CD4-positive, alpha-beta T cell treated with Interleukin-2 at 100 ng/mL for 4 hours (primary cell): ENCODE results near the gene RAPGEF2.

ENCODE experiments used
- DNase-seq: peaks from one replicate; pipeline ENCODE4 v3.0.0-alpha.2; 2020; ENCODE audit warnings: low spot score

Gene RAPGEF2

DNA sequence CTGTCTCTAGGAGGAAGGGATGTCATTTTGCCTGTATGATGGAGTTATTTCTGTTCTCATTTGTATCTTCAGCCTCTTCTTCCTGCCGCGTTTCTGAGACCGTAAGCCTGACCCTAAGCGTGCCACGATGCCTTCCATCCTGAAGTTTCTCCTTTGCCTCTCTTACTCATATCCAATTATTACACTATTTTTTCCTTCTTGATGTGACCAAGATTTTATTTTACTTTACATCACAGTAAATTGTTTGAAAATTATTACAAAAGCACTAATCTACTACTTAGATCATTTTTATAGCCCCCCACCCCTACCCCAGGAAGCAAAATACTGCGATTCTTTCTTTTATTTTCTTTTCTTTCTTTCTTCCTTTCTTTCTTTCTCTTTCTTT, 95.0 kb downstream of the RAPGEF2 start:
- DNase-seq = no peak

DNA sequence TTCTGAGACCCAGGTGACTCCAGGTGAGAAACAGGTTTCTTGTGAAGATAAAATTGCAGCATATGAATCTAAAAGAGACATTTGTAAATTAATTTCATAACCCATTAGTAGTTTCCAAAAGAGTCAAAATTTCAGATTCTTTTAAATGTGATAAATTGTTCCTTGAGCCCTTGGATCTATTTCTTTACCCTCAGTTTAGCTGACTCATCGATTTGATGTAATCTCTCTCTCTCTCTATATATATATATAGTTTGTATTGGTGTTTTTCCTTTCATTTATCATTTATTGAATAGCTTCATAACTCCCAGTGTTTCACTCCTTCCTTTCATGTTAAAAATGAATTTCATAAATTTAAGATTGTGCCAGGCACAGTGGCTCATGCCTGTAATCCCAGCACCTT, 96.9 kb downstream of the RAPGEF2 start:
- no peak for DNase-seq

- DNase-seq = no peak
Measured at GRCh38 chr4:159201168-159201567, 98.3 kb downstream of the RAPGEF2 start.

GRCh38 chr4:159204566-159204965, 101.7 kb downstream of the RAPGEF2 start:
- DNase-seq = no peak

DNA sequence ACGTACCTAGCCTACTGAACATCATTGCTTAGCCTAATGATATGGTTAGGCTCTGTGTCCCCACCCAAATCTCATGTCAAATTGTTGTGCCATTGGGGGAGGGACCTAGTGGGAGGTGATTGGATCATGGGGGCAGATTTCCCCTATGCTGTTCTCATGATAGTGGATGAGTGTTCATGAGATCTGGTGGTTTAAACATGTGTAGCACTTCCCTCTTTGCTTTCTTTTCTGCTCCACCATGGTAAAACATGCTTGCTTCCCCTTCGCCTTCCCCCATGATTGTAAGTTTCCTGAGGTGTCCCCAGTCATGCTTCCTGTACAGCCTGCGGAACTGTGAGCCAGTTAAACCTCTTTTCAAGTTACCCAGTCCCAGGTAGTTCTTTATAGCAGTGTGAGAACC, 102.6 kb downstream of the RAPGEF2 start:
- no peak for DNase-seq

DNA sequence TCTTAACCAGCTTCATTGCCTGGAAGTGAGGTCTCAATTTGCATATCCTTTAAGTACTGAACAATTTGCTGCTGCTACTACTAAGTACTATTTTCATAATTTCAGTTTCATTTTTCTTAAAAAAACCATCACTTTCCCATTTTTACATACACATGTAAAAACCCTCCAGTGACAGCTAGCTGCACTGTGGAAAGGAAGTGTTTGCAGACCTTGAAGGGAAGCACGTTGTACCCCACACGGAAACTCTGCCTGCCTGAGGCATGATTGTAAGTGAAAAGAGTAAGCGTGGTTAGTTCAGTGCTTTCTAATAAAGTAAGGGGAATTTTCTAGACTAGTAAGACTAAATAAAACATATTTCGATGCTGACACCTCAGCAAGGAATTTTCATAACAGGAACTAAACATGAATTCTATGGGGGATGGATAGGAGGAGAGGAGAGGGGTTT, 103.6 kb downstream of the RAPGEF2 start:
- DNase-seq = peak; percentile 2

GRCh38 chr4:159209249-159209648, 106.4 kb downstream of the RAPGEF2 start:
- DNase-seq = no peak

GRCh38 chr4:159210975-159211374, 108.1 kb downstream of the RAPGEF2 start:
- DNase-seq = no peak

- DNase-seq = no peak
Measured at GRCh38 chr4:159212675-159213293, 109.9 kb downstream of the RAPGEF2 start.

DNA sequence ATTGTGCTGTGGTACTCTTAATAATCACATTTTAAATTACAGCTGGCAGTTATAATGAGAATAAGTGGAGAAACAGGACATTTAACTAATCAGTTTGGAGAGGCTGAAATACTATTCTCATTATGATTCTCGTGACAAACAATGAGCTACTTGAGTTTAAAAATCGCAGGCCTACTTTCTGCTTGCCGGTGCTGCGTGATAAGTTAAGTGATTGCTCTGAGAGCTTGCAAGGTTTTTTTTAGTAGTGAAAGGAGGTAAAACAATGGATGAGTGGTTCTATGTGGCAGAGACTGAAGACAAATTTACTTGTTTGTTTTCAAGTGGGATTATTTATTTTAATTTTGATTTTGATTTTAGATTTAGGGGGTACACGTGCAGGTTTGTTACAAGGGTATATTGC, 114.0 kb downstream of the RAPGEF2 start:
- DNase-seq = no peak

- no peak for DNase-seq
Measured at GRCh38 chr4:159219862-159220261, 117.0 kb downstream of the RAPGEF2 start.

GRCh38 chr4:159220353-159220752, 117.5 kb downstream of the RAPGEF2 start:
- DNase-seq = no peak

DNA sequence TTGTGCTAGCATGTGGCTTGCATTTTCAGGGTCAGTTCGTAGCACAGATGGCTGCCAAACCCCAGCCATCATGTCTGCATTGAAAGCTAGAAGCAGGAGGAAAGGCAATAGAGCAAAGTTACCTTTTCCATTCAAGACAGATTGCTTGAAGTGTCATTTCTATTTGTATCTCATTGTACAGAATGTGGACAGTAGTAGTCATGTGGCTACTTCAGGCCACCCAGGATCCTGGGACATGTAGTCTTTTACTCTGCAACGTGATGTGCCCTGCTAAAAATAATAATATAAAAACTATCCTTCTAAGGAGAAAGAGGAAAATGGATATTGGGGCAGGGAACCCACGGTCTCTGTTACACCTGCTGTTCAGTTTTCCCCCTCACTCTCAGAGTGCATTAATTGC, 118.4 kb downstream of the RAPGEF2 start:
- no peak for DNase-seq

DNA sequence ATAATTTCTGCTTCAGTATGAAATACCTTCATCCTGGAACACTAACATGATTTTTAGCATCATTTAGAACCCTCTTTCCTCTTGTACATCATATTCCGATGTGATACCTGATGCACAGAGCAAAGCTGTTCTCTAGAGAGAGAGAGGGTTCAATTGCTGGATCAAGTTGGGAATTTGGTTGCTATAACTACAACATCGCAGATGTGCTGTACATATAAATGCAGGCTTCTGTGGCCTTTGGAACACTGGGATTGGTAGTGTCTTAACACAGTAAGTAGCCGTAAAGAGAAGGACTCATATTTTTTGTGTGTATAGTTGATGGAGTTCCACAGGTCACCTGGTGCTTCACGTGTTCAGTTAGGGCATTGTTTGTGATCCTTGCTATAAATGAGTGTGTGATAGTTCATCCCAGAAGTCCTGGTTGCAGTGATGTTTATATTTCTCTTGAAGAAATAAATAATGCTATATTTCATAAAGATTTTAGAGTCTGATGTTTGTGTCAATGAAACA, 119.2 kb downstream of the RAPGEF2 start:
- DNase-seq = no peak

GRCh38 chr4:159224408-159224807, 121.5 kb downstream of the RAPGEF2 start:
- no peak for DNase-seq

- DNase-seq = no peak
Measured at GRCh38 chr4:159227378-159227777, 124.5 kb downstream of the RAPGEF2 start.

DNA sequence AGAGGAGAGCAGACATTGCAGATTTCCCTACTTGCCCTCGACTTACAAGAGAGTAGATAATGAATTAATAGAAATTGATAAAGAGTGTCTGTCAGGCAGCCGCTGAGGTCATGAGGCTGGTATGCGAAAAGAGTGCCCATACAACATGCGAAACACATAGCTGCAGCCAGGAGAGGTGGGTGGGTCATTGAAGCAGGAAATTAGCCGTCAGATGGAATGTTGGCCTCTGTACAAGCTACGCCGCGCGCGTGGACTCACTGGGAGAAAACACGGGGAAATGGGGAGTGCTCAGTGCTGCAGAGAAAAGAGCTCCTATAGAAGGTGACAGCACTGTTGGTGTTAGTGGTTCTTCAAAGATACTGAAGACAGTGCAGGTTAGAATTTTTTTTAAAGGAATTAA, 125.1 kb downstream of the RAPGEF2 start:
- no peak for DNase-seq

DNA sequence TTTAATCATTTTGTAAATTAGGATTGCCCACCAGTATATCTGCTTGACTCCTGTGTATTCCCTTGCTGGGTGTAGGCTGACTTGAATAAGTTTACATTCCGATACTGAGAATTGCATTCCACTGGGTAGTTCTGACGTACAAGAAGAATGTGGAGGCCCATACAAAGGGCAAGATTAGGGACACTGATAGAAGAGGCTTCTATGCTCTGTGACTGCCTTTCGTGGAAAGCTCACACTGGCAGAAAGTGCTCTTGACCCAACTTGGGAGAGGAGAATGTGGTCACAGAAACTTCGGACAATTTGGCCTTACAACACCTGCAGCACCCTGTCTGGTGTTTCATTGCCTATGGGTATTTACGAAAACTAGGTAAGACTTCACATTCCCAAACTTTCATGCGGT, 126.3 kb downstream of the RAPGEF2 start:
- no peak for DNase-seq

GRCh38 chr4:159232465-159233106, 129.7 kb downstream of the RAPGEF2 start:
- DNase-seq = peak; percentile 11

GRCh38 chr4:159235779-159236368, 133.0 kb downstream of the RAPGEF2 start:
- no peak for DNase-seq

DNA sequence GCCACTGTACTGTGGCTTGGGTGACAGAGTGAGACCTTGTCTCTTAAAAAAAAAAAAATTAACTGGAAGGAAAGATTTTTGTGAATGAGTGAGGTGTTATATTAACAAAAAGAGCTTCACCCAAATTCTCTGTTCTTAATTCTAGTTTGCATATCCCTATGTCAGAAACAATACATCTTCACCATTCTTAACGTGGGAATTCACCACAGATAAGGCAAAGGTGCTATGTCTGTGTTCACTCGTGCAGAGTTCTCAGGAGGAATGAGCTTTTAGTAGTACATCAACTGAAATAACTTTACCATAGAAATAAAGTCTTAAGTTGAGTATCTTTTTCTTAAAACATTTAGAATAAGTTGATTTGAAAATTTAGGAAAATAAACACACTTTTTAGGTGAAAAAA, 135.1 kb downstream of the RAPGEF2 start:
- DNase-seq = no peak

- DNase-seq = no peak
Measured at GRCh38 chr4:159238631-159239030, 135.8 kb downstream of the RAPGEF2 start.

- no peak for DNase-seq
Measured at GRCh38 chr4:159239629-159240028, 136.8 kb downstream of the RAPGEF2 start.

DNA sequence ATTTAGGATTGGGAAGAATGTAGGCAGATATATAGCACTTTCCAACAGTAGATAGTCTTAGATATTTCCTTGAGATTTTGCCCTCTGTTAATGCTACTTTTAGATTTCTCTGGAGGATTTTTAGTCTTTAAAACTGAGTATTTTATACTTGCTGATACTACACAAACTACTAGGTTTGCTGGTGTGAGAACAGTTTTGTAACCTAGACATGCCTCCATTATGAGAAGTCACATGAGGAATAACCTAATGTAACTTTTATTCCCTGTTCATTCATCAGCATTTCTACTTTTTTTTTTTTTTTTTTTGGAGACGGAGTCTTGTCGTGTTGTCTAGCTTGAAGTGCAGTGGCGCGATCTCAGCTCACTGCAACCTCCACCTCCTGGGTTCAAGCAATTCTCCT, 137.2 kb downstream of the RAPGEF2 start:
- DNase-seq = no peak
